Progenitor cell of endocrine pancreas (in vitro differentiated cells): Measurements from ENCODE around the gene DNM3. TPM values are rescaled to one million over a fixed set of nuclear protein-coding genes. Genes with fewer than 3 reads are reported as not detected.

Experiments used
- DNase-seq: peaks from one replicate; pipeline ENCODE4 v3.0.0; 2021; ENCODE audit warnings: low spot score; ENCODE audit not compliant: unreplicated experiment
- H3K27ac Mint-ChIP-seq: 2 replicates; pipeline ENCODE4 v1.8.0; 2021; ENCODE audit warnings: mild to moderate bottlenecking, moderate library complexity, mixed read lengths
- H3K27me3 Mint-ChIP-seq: 2 replicates; pipeline ENCODE4 v1.8.0; 2021; ENCODE audit warnings: mixed read lengths
- H3K36me3 Mint-ChIP-seq: 2 replicates; pipeline ENCODE4 v1.8.0; 2022; ENCODE audit warnings: mixed read lengths; ENCODE audit not compliant: insufficient read depth
- H3K4me1 Mint-ChIP-seq: 2 replicates; pipeline ENCODE4 v1.8.0; 2021; ENCODE audit warnings: low read depth, mixed read lengths
- H3K4me3 Mint-ChIP-seq: 2 replicates; pipeline ENCODE4 v1.8.0; 2021; ENCODE audit warnings: low read depth, mild to moderate bottlenecking, moderate library complexity, mixed read lengths
- H3K9me3 Mint-ChIP-seq: 2 replicates; pipeline ENCODE4 v1.8.0; 2021; ENCODE audit warnings: low read depth, mixed read lengths
- total RNA-seq: library from RNA; stranded (reverse); gene quantifications from 2 replicates; pipeline ENCODE4 v1.2.1, GENCODE V29; 2021
- TF ChIP-seq, protein P1 (sequence below): fragments of 200-600 bp; sonication (generic); IDR thresholded peaks from one replicate; pipeline ENCODE4 v1.5.0; 2021; ENCODE audit warnings: antibody characterized with exemption, mild to moderate bottlenecking; ENCODE audit not compliant: unreplicated experiment

Gene DNM3
- total RNA-seq, 1 donor from 2014 or later: 0.48 TPM

- Mint-ChIP-seq H3K4me3 (no peak overlapping the region), H3K9me3 (peaks cover 6% of the 10 kb centered on the region), H3K27me3 (no peaks in the 10 kb centered on the region), H3K4me1 (peaks cover 19% of the 10 kb centered on the region), H3K36me3 (peaks cover 2% of the 10 kb centered on the region), H3K27ac (peak overlapping the region; percentile 36)
- no peak for DNase-seq
- TF ChIP-seq, protein P1, sequence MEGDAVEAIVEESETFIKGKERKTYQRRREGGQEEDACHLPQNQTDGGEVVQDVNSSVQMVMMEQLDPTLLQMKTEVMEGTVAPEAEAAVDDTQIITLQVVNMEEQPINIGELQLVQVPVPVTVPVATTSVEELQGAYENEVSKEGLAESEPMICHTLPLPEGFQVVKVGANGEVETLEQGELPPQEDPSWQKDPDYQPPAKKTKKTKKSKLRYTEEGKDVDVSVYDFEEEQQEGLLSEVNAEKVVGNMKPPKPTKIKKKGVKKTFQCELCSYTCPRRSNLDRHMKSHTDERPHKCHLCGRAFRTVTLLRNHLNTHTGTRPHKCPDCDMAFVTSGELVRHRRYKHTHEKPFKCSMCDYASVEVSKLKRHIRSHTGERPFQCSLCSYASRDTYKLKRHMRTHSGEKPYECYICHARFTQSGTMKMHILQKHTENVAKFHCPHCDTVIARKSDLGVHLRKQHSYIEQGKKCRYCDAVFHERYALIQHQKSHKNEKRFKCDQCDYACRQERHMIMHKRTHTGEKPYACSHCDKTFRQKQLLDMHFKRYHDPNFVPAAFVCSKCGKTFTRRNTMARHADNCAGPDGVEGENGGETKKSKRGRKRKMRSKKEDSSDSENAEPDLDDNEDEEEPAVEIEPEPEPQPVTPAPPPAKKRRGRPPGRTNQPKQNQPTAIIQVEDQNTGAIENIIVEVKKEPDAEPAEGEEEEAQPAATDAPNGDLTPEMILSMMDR: no peak
Observed at GRCh38 chr1:172383536-172383935, 542.2 kb downstream of the DNM3 start.

DNA sequence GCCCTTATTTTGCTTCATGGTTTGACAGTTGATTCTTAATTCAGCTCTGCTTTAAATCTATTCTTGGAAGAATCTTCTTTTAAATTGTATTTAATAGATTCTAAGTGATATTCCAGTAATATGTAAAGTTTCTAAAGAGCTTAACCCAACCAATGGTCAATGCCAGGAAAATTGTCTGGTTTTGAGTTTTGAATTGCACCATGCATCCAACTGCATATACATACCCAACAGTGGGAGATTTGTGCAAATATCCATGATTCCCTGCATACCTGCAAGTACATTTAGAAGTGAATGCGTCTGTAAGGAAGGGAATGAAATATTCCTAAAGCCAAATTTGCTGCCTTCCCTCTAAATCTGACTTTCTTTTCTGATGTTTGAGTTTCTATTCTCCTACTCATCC, 543.4 kb downstream of the DNM3 start:
- TF ChIP-seq, protein P1: no peak
- no peak for DNase-seq
- Mint-ChIP-seq H3K36me3 (peaks cover 3% of the 10 kb centered on the region), H3K27ac (no peak overlapping the region), H3K27me3 (no peaks in the 10 kb centered on the region), H3K9me3 (no peaks in the 10 kb centered on the region), H3K4me3 (no peak overlapping the region), H3K4me1 (peaks cover 19% of the 10 kb centered on the region)

- H3K9me3 Mint-ChIP-seq: no peaks in the 10 kb centered on the region
- no peak overlapping the region for H3K4me3 Mint-ChIP-seq
- DNase-seq: no peak
- no peak overlapping the region for H3K27ac Mint-ChIP-seq
- no peaks in the 10 kb centered on the region for H3K27me3 Mint-ChIP-seq
- H3K4me1 Mint-ChIP-seq: peaks cover 21% of the 10 kb centered on the region
- H3K36me3 Mint-ChIP-seq: peaks cover 3% of the 10 kb centered on the region
- TF ChIP-seq, protein P1: no peak
Observed at GRCh38 chr1:172386046-172386445, 544.7 kb downstream of the DNM3 start.

GRCh38 chr1:172388490-172388889, 547.2 kb downstream of the DNM3 start:
- H3K9me3 Mint-ChIP-seq: no peaks in the 10 kb centered on the region
- no peaks in the 10 kb centered on the region for H3K27me3 Mint-ChIP-seq
- H3K27ac Mint-ChIP-seq: no peak overlapping the region
- H3K36me3 Mint-ChIP-seq: peaks cover 5% of the 10 kb centered on the region
- DNase-seq: no peak
- peaks cover 19% of the 10 kb centered on the region for H3K4me1 Mint-ChIP-seq
- TF ChIP-seq, protein P1: no peak
- H3K4me3 Mint-ChIP-seq: no peak overlapping the region

GRCh38 chr1:172390301-172390682, 549.0 kb downstream of the DNM3 start:
- peaks cover 29% of the 10 kb centered on the region for H3K4me1 Mint-ChIP-seq
- TF ChIP-seq, protein P1: no peak
- peaks cover 5% of the 10 kb centered on the region for H3K36me3 Mint-ChIP-seq
- no peak overlapping the region for H3K27ac Mint-ChIP-seq
- H3K9me3 Mint-ChIP-seq: no peaks in the 10 kb centered on the region
- no peaks in the 10 kb centered on the region for H3K27me3 Mint-ChIP-seq
- no peak for DNase-seq
- no peak overlapping the region for H3K4me3 Mint-ChIP-seq
